HFFc6 (cell line): ENCODE data around the gene CCSAP. TPM values are rescaled to one million over a fixed set of nuclear protein-coding genes. Genes with fewer than 3 reads are reported as not detected.

Experiments used
- DNase-seq: peaks from one replicate; pipeline ENCODE4 v3.0.0-alpha.2; 2018
- H3K27ac Mint-ChIP-seq: 2 replicates; pipeline ENCODE4 v1.8.0; 2020; ENCODE audit warnings: mild to moderate bottlenecking, mixed read lengths
- H3K27me3 Mint-ChIP-seq: 2 replicates; pipeline ENCODE4 v1.8.0; 2021; ENCODE audit warnings: mild to moderate bottlenecking, moderate library complexity, mixed read lengths; ENCODE audit not compliant: insufficient read depth
- H3K36me3 Mint-ChIP-seq: 2 replicates; pipeline ENCODE4 v1.8.0; 2021; ENCODE audit warnings: low read depth, mixed read lengths
- H3K4me1 Mint-ChIP-seq: 2 replicates; pipeline ENCODE4 v1.8.0; 2020; ENCODE audit warnings: low read depth, mixed read lengths
- H3K4me3 Mint-ChIP-seq: 2 replicates; pipeline ENCODE4 v1.8.0; 2020; ENCODE audit warnings: mild to moderate bottlenecking, moderate library complexity, mixed read lengths
- H3K9me3 Mint-ChIP-seq: 2 replicates; pipeline ENCODE4 v1.8.0; 2020; ENCODE audit warnings: mild to moderate bottlenecking, mixed read lengths
- CTCF ChIP-seq: fragments of 200-600 bp; sonication (generic); IDR thresholded peaks from 2 replicates; pipeline ENCODE4 v1.5.0; 2021; ENCODE audit warnings: antibody characterized with exemption, mild to moderate bottlenecking
- total RNA-seq, 6 experiments: library from RNA; stranded (reverse); fragmentation: NEBNext Ultra II Directional; extraction: Animal tissue kit (Norgen Biotek cat#: 25700); gene quantifications; 2 replicates in 1 of 6; 3 replicates in 5 of 6; pipeline ENCODE4 v1.2.3, GENCODE V29; 2021

CCSAP gene
- total RNA-seq, 6 experiments from 2014 or later, result 4.6 to 6.4 (median 5.7) TPM

- H3K4me1 Mint-ChIP-seq, result peaks cover 13% of the 10 kb centered on the region
- H3K36me3 Mint-ChIP-seq, result peaks cover 17% of the 10 kb centered on the region; the same call in 1 of the 2 replicates
- no peaks in the 10 kb centered on the region for H3K9me3 Mint-ChIP-seq
- DNase-seq, result no peak
- H3K4me3 Mint-ChIP-seq, result no peak overlapping the region
- H3K27ac Mint-ChIP-seq, result no peak overlapping the region
- TF ChIP-seq CTCF, result no peak
- no peaks in the 10 kb centered on the region; the same call in 1 of the 2 replicates for H3K27me3 Mint-ChIP-seq
These were observed 40.1 kb downstream of the CCSAP start for GRCh38 chr1:229302740-229303139.

GRCh38 chr1:229300099-229300757 is 42.6 kb downstream of the CCSAP start:
- no peak overlapping the region for H3K4me3 Mint-ChIP-seq
- peaks cover 22% of the 10 kb centered on the region; the same call in 1 of the 2 replicates for H3K36me3 Mint-ChIP-seq
- H3K27me3 Mint-ChIP-seq, result no peaks in the 10 kb centered on the region; the same call in 1 of the 2 replicates
- H3K4me1 Mint-ChIP-seq, result peaks cover 30% of the 10 kb centered on the region
- no peak for DNase-seq
- no peak for TF ChIP-seq CTCF
- no peaks in the 10 kb centered on the region for H3K9me3 Mint-ChIP-seq
- H3K27ac Mint-ChIP-seq, result no peak overlapping the region; the same call in 1 of the 2 replicates

- H3K4me3 Mint-ChIP-seq, result no peak overlapping the region
- peaks cover 2% of the 10 kb centered on the region for H3K27me3 Mint-ChIP-seq
- no peak for TF ChIP-seq CTCF
- H3K9me3 Mint-ChIP-seq, result no peaks in the 10 kb centered on the region
- peaks cover 37% of the 10 kb centered on the region for H3K4me1 Mint-ChIP-seq
- DNase-seq, result no peak
- peaks cover 26% of the 10 kb centered on the region for H3K36me3 Mint-ChIP-seq
- H3K27ac Mint-ChIP-seq, result no peak overlapping the region
These were observed 43.9 kb downstream of the CCSAP start for GRCh38 chr1:229298887-229299503.

GRCh38 chr1:229298420-229298819 is 44.4 kb downstream of the CCSAP start:
- no peak for TF ChIP-seq CTCF
- H3K27me3 Mint-ChIP-seq, result peaks cover 3% of the 10 kb centered on the region

GRCh38 chr1:229297746-229298145 is 45.1 kb downstream of the CCSAP start:
- Mint-ChIP-seq H3K4me1 (peaks cover 38% of the 10 kb centered on the region), H3K27me3 (peaks cover 4% of the 10 kb centered on the region; the same call in 1 of the 2 replicates), H3K27ac (no peak overlapping the region), H3K4me3 (no peak overlapping the region), H3K9me3 (no peaks in the 10 kb centered on the region), H3K36me3 (peaks cover 30% of the 10 kb centered on the region)
- TF ChIP-seq CTCF, result no peak
- DNase-seq, result no peak

More at GRCh38 chr1:229298420-229298819, 44.4 kb downstream of the CCSAP start:
- peaks cover 30% of the 10 kb centered on the region for H3K36me3 Mint-ChIP-seq
- no peaks in the 10 kb centered on the region for H3K9me3 Mint-ChIP-seq
- no peak for DNase-seq
- H3K27ac Mint-ChIP-seq, result no peak overlapping the region
- H3K4me1 Mint-ChIP-seq, result peaks cover 38% of the 10 kb centered on the region
- no peak overlapping the region for H3K4me3 Mint-ChIP-seq
